Endothelial cell of umbilical vein (primary cell): ENCODE measurements around the gene PRR15. TPM values are rescaled to one million over a fixed set of nuclear protein-coding genes. Genes with fewer than 3 reads are reported as not detected.

Experiments used
- BruUV-seq: library from RNA; stranded (reverse); fragments of 400-500 nt; replicated peaks from 2 replicates; lab custom pipeline; 2021; lab: Mats Ljungman, UMichigan
- CTCF ChIA-PET: fragments of 300-600, 350-600 bp; sonication (Branson Sonifier 250); formaldehyde crosslinking; loops from one replicate; lab custom pipeline; 2021; ENCODE audit warnings: antibody characterized with exemption, inconsistent platforms; lab: Charles Lee
- POLR2A ChIA-PET: fragments of 300-600, 350-600 bp; sonication (Branson Sonifier 250); formaldehyde crosslinking; loops from one replicate; lab custom pipeline; 2021; ENCODE audit warnings: antibody characterized with exemption, inconsistent platforms; lab: Charles Lee
- DNase-seq: peaks from one replicate; pipeline ENCODE4 v3.0.0-alpha.2; 2011; ENCODE audit warnings: low read depth, low spot score
- FAIRE-seq: peaks from 2 replicates; lab custom pipeline; 2011; peaks lifted over from hg19 to GRCh38; lab: Jason Lieb, UNC
- H2AFZ ChIP-seq: 2 replicates; pipeline ENCODE4 v1.6.0; 2012; ENCODE audit warnings: low read depth, low read length, control low read depth, inconsistent platforms
- H3K27ac ChIP-seq: 2 replicates; pipeline ENCODE4 v1.5.1; 2011; ENCODE audit warnings: low read depth, mild to moderate bottlenecking, control low read depth, low read length, moderate library complexity; ENCODE audit not compliant: insufficient read depth
- H3K27me3 ChIP-seq, 2 experiments: 2 replicates each; pipeline versions ENCODE4 v1.6.0 to v1.6.1; 2011; ENCODE audit warnings: low read length in 2 of 2, mixed read lengths in 1 of 2; ENCODE audit not compliant: control insufficient read depth in 2 of 2, insufficient read depth in 2 of 2
- H3K36me3 ChIP-seq, 2 experiments: 2 replicates in 1 of 2; 3 replicates in 1 of 2; pipeline ENCODE4 v1.5.1; 2011; ENCODE audit warnings: low read length in 2 of 2, mild to moderate bottlenecking in 1 of 2, moderate library complexity in 1 of 2; ENCODE audit not compliant: control insufficient read depth in 2 of 2, insufficient read depth in 2 of 2; ENCODE audit errors: extremely low read depth in 1 of 2
- H3K4me1 ChIP-seq: 3 replicates; pipeline ENCODE4 v1.5.1; 2011; ENCODE audit warnings: mild to moderate bottlenecking, low read length; ENCODE audit not compliant: control insufficient read depth, insufficient read depth; ENCODE audit errors: extremely low read depth
- H3K4me2 ChIP-seq: 2 replicates; pipeline ENCODE4 v1.6.1; 2011; ENCODE audit warnings: low read length, control low read depth, mixed read lengths; ENCODE audit not compliant: insufficient read depth
- H3K4me3 ChIP-seq, 3 experiments: fragments of 200-600 bp in 1 of 3; sonication (generic), shearing (Covaris generic) in 1 of 3; replicated peaks in 1 of 3; 2 replicates each; pipeline ENCODE4 v1.5.1; 2011 to 2016; ENCODE audit warnings: control low read depth in 3 of 3, low read length in 3 of 3, mild to moderate bottlenecking in 2 of 3, inconsistent platforms in 1 of 3, low read depth in 1 of 3, moderate library complexity in 1 of 3; ENCODE audit not compliant: insufficient read depth in 1 of 3
- H3K79me2 ChIP-seq: 2 replicates; pipeline ENCODE4 v1.6.0; 2012; ENCODE audit warnings: low read length, inconsistent platforms; ENCODE audit not compliant: control insufficient read depth, insufficient read depth
- H3K9ac ChIP-seq: replicated peaks from 2 replicates; pipeline ENCODE3; 2011; ENCODE audit warnings: low read length, control low read depth; ENCODE audit not compliant: insufficient read depth; ENCODE audit errors: extremely low read depth
- H3K9me1 ChIP-seq: replicated peaks from 3 replicates; pipeline ENCODE4 v1.6.0; 2011; ENCODE audit warnings: mild to moderate bottlenecking, low read length; ENCODE audit not compliant: control insufficient read depth, insufficient read depth; ENCODE audit errors: extremely low read depth
- H3K9me3 ChIP-seq: replicated peaks from 2 replicates; pipeline ENCODE4 v1.5.1; 2012; ENCODE audit warnings: low read length, inconsistent platforms; ENCODE audit not compliant: control insufficient read depth, insufficient read depth
- H4K20me1 ChIP-seq: replicated peaks from 2 replicates; pipeline ENCODE3; 2011; ENCODE audit warnings: mild to moderate bottlenecking, low read length; ENCODE audit not compliant: control insufficient read depth, insufficient read depth; ENCODE audit errors: extremely low read depth
- CTCF ChIP-seq, 2 donors: IDR thresholded peaks; 1 replicate in 1 of 2; 2 replicates in 1 of 2; pipeline ENCODE4 v1.5.1; 2011; ENCODE audit warnings: low read length in 2 of 2, mild to moderate bottlenecking in 2 of 2, moderate library complexity in 2 of 2, control low read depth in 1 of 2, inconsistent platforms in 1 of 2, low read depth in 1 of 2; ENCODE audit not compliant: insufficient read depth in 1 of 2; ENCODE audit errors: extremely low read depth in 1 of 2
- EZH2 ChIP-seq: IDR thresholded peaks from 2 replicates; pipeline ENCODE4 v1.6.1; 2012; ENCODE audit warnings: borderline replicate concordance, low read depth, mild to moderate bottlenecking, moderate library complexity, low read length, inconsistent platforms; ENCODE audit not compliant: severe bottlenecking
- FOS ChIP-seq: IDR thresholded peaks from 2 replicates; pipeline ENCODE4 v1.6.1; 2011; ENCODE audit warnings: mild to moderate bottlenecking, low read length, moderate library complexity, borderline replicate concordance; ENCODE audit not compliant: insufficient read depth
- GATA2 ChIP-seq: IDR thresholded peaks from 2 replicates; pipeline ENCODE4 v1.7.0; 2011; ENCODE audit warnings: low read depth, mild to moderate bottlenecking, moderate library complexity, mixed read lengths, low read length; ENCODE audit not compliant: insufficient read length, insufficient read depth
- JUN ChIP-seq: IDR thresholded peaks from 2 replicates; pipeline ENCODE4 v1.6.1; 2011; ENCODE audit warnings: borderline replicate concordance, low read depth; ENCODE audit not compliant: insufficient read length, insufficient read depth
- MYC ChIP-seq: IDR thresholded peaks from one replicate; pipeline ENCODE4 v1.6.1; 2011; ENCODE audit warnings: mild to moderate bottlenecking, low read depth, low read length
- POLR2A ChIP-seq: IDR thresholded peaks from 2 replicates; pipeline ENCODE4 v1.6.1; 2012; ENCODE audit warnings: low read depth, mild to moderate bottlenecking, control low read depth, low read length
- POLR2AphosphoS5 ChIP-seq: IDR thresholded peaks from 2 replicates; pipeline ENCODE4 v1.6.1; 2012; ENCODE audit warnings: low read depth, mild to moderate bottlenecking, control low read depth, low read length, moderate library complexity; ENCODE audit not compliant: insufficient read depth
- dilution Hi-C: fragments of 300-500 bp; cut with MboI; formaldehyde crosslinking; loops from one replicate; pipeline ENCODE4 v1.15.0; 2019; ENCODE audit warnings: low sequenced_read_pairs; ENCODE audit not compliant: extremely low pct_ligation_motif_present
- intact Hi-C: fragments of 100-400 bp; cut with micrococcal nuclease; formaldehyde crosslinking; loops from one replicate; pipeline ENCODE4 v1.10.0; 2022
- polyA plus RNA-seq, 4 experiments: library from polyadenylated mRNA; depleted of rRNA in 3 of 4; stranded (reverse) in 3 of 4; unstranded in 1 of 4; fragments of >200 nt; gene quantifications; 2 replicates each; pipeline versions ENCODE4 v1.2.1 to v1.2.3, GENCODE V29; 2011 to 2012; ENCODE audit warnings: missing spikeins in 1 of 4
- total RNA-seq: library from RNA; stranded (reverse); gene quantifications from 2 replicates; pipeline ENCODE4 v1.2.3, GENCODE V29; 2021

PRR15 gene
- total and polyA plus RNA-seq, 2 donors (not counting 3 experiments of a cell fraction or from before 2014, with no cell fraction given) = 1.8 to 5.0 TPM

- no peaks in the 10 kb centered on the region for H3K27me3 ChIP-seq
- no peaks in the 10 kb centered on the region for H3K9me3 ChIP-seq
- no peaks in the 10 kb centered on the region for H3K79me2 ChIP-seq
- no peak overlapping the region for H2AFZ ChIP-seq
- no TSS peak for BruUV-seq
- no peaks in the 10 kb centered on the region for H3K4me1 ChIP-seq
- H3K36me3 ChIP-seq = no peaks in the 10 kb centered on the region
- TF ChIP-seq JUN (no peak), MYC (no peak), POLR2A (no peak), POLR2AphosphoS5 (no peak), FOS (no peak), GATA2 (no peak), CTCF (IDR thresholded peaks at IDR 0.05; ENCODE audit: extremely low read depth in 1 of 2, insufficient read depth in 1 of 2, low read depth in 1 of 2, low read length in 2 of 2) (no peak), EZH2 (no peak)
- no peak overlapping the region for H3K27ac ChIP-seq
- dilution Hi-C loops (no loop called here), intact Hi-C loops (no loop called here)
- ChIA-PET CTCF (interaction anchor here (1.1 to 1.2 kb wide), 3 partner anchors 10 to 359 kb away, joined by 3 read pairs; no protein-coding TSS in a partner anchor), POLR2A (no interaction called here)
- H3K9me1 ChIP-seq = no peaks in the 10 kb centered on the region
- no peak overlapping the region for H3K4me3 ChIP-seq
- FAIRE-seq (no peak), DNase-seq (no peak)
- no peak overlapping the region for H3K4me2 ChIP-seq
- H4K20me1 ChIP-seq = no peaks in the 10 kb centered on the region
- H3K9ac ChIP-seq = no peak overlapping the region
Observed at GRCh38 chr7:29548823-29549222, 14.8 kb upstream of the PRR15 start.
